ENCODE measurements around the gene AGBL3.

DNA sequence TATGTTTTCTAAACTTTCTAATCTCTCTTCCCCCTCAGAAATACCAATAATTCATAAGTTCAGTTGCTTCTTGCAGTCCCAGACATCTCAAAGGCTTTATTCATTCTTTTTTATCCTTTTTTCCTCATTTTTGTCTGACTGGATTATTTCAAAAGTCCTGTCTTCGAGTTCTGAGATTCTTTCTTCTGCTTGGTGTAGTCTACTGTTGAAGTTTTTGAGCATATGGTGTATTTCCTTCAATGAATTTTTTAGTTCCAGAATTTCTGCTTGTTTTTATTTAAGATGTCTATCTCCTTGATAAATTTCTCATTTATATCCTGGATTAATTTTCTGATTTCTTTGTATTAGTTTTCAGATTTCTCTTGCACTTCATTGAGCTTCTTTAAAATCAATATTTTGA lies 170.0 kb downstream of the AGBL3 start:
- TF ChIP-seq, protein P1, sequence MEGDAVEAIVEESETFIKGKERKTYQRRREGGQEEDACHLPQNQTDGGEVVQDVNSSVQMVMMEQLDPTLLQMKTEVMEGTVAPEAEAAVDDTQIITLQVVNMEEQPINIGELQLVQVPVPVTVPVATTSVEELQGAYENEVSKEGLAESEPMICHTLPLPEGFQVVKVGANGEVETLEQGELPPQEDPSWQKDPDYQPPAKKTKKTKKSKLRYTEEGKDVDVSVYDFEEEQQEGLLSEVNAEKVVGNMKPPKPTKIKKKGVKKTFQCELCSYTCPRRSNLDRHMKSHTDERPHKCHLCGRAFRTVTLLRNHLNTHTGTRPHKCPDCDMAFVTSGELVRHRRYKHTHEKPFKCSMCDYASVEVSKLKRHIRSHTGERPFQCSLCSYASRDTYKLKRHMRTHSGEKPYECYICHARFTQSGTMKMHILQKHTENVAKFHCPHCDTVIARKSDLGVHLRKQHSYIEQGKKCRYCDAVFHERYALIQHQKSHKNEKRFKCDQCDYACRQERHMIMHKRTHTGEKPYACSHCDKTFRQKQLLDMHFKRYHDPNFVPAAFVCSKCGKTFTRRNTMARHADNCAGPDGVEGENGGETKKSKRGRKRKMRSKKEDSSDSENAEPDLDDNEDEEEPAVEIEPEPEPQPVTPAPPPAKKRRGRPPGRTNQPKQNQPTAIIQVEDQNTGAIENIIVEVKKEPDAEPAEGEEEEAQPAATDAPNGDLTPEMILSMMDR (IDR thresholded peaks at IDR 0.05) = no peak
- no peak for TF ChIP-seq EZH2 (IDR thresholded peaks at IDR 0.05)
- TF ChIP-seq EZH2phosphoT487 (IDR thresholded peaks at IDR 0.05) = no peak
